HepG2 (cell line): ENCODE measurements around the gene SLC23A3. TPM values are rescaled to one million over a fixed set of nuclear protein-coding genes. Genes with fewer than 3 reads are reported as not detected.

ENCODE experiments used
- ARNT2 ChIP-seq: sonication (generic); formaldehyde crosslinking; IDR thresholded peaks from 2 replicates; pipeline ENCODE4 v1.8.0; 2022; ENCODE audit warnings: mild to moderate bottlenecking, low read depth, missing genetic modification reagents, moderate library complexity
- DNMT3B ChIP-seq: conservative IDR thresholded peaks from 2 replicates; pipeline ENCODE4 v1.6.1; 2016; ENCODE audit warnings: missing biosample characterization, control low read depth
- KDM3A ChIP-seq: IDR thresholded peaks from 2 replicates; pipeline ENCODE4 v1.6.1; 2018; ENCODE audit warnings: low read depth, missing compliant biosample characterization
- MEIS1 ChIP-seq: sonication (generic); formaldehyde crosslinking; IDR thresholded peaks from 2 replicates; pipeline ENCODE4 v1.9.0; 2021; ENCODE audit warnings: mild to moderate bottlenecking, missing genetic modification reagents, moderate library complexity, borderline replicate concordance
- NFIB ChIP-seq: sonication (generic); formaldehyde crosslinking; IDR thresholded peaks from 2 replicates; pipeline ENCODE4 v1.9.0; 2021; ENCODE audit warnings: missing genetic modification reagents, mild to moderate bottlenecking, borderline replicate concordance
- PLSCR1 ChIP-seq: sonication (generic); formaldehyde crosslinking; IDR thresholded peaks from 2 replicates; pipeline ENCODE4 v1.5.0; 2020; ENCODE audit warnings: missing genetic modification reagents, mild to moderate bottlenecking, borderline replicate concordance
- PREB ChIP-seq: sonication (generic); formaldehyde crosslinking; IDR thresholded peaks from 2 replicates; pipeline ENCODE4 v1.4.0; 2020; ENCODE audit warnings: missing genetic modification reagents
- REL ChIP-seq: sonication (generic); formaldehyde crosslinking; conservative IDR thresholded peaks from 2 replicates; pipeline ENCODE4 v1.8.0; 2022; ENCODE audit warnings: mild to moderate bottlenecking, missing genetic modification reagents, moderate library complexity
- SIN3A ChIP-seq: IDR thresholded peaks from 2 replicates; pipeline ENCODE4 v1.6.1; 2011; ENCODE audit warnings: low read depth, mild to moderate bottlenecking, control low read depth, low read length, borderline replicate concordance
- SMAD1 ChIP-seq: sonication (generic); formaldehyde crosslinking; IDR thresholded peaks from 2 replicates; pipeline ENCODE4 v1.4.0; 2020; ENCODE audit warnings: missing genetic modification reagents, low read depth, mild to moderate bottlenecking, borderline replicate concordance
- WIZ ChIP-seq: sonication (generic); formaldehyde crosslinking; IDR thresholded peaks from 2 replicates; pipeline ENCODE4 v1.5.1; 2020; ENCODE audit warnings: mild to moderate bottlenecking, missing genetic modification reagents
- ZIK1 ChIP-seq: sonication (generic); formaldehyde crosslinking; IDR thresholded peaks from 2 replicates; pipeline ENCODE4 v1.5.0; 2020; ENCODE audit warnings: mild to moderate bottlenecking, low read depth, missing genetic modification reagents, borderline replicate concordance
- ZNF329 ChIP-seq: sonication (generic); formaldehyde crosslinking; IDR thresholded peaks from 2 replicates; pipeline ENCODE4 v1.9.0; 2021; ENCODE audit warnings: low read depth, mild to moderate bottlenecking, missing genetic modification reagents
- ZNF362 ChIP-seq: sonication (generic); formaldehyde crosslinking; IDR thresholded peaks from 2 replicates; pipeline ENCODE4 v1.4.0; 2020; ENCODE audit warnings: missing genetic modification reagents, mild to moderate bottlenecking, borderline replicate concordance
- ZNF615 ChIP-seq: sonication (generic); formaldehyde crosslinking; IDR thresholded peaks from 2 replicates; pipeline ENCODE4 v1.5.0; 2020; ENCODE audit warnings: mild to moderate bottlenecking, missing genetic modification reagents, borderline replicate concordance
- ZNF616 ChIP-seq: sonication (generic); formaldehyde crosslinking; IDR thresholded peaks from 2 replicates; pipeline ENCODE4 v1.5.0; 2020; ENCODE audit warnings: low read depth, mild to moderate bottlenecking, missing genetic modification reagents
- ZNF687 ChIP-seq: sonication (generic); formaldehyde crosslinking; IDR thresholded peaks from 2 replicates; pipeline ENCODE4 v1.5.1; 2020; ENCODE audit warnings: mild to moderate bottlenecking, missing genetic modification reagents, moderate library complexity
- ZSCAN31 ChIP-seq: sonication (generic); formaldehyde crosslinking; IDR thresholded peaks from 2 replicates; pipeline ENCODE4 v1.5.0; 2020; ENCODE audit warnings: low read depth, mild to moderate bottlenecking, missing genetic modification reagents
- ZSCAN5A ChIP-seq: sonication (generic); formaldehyde crosslinking; IDR thresholded peaks from 2 replicates; pipeline ENCODE4 v1.8.0; 2022; ENCODE audit warnings: mild to moderate bottlenecking, missing genetic modification reagents, borderline replicate concordance
- polyA plus RNA-seq, 8 experiments: library from polyadenylated mRNA; depleted of rRNA in 3 of 8; stranded (reverse) in 7 of 8; unstranded in 1 of 8; fragments of >200 nt; fragmentation: Illumina TruSeq in 4 of 8; extraction: Trizol in 4 of 8; gene quantifications; 2 replicates each; pipeline versions ENCODE4 v1.2.1 to v1.2.3, GENCODE V29; 2011 to 2016; ENCODE audit warnings: low read depth in 4 of 8, missing spikeins in 1 of 8, mixed read lengths in 1 of 8; ENCODE audit not compliant: insufficient read depth in 1 of 8
- total RNA-seq, 5 experiments: library from RNA; depleted of rRNA; stranded (reverse); fragments of >200 nt; fragmentation: Illumina TruSeq; extraction: Trizol; gene quantifications; 2 replicates each; pipeline ENCODE4 v1.2.3, GENCODE V29; 2016; ENCODE audit warnings: low read depth in 1 of 5

The SLC23A3 gene
- total and polyA plus RNA-seq, 2 of the 13 experiments (the other 11 are each of a cell fraction or from before 2014, with no cell fraction given): 0.38 to 0.78 TPM

GRCh38 chr2:219160186-219161017 lies 9.4 kb downstream of the SLC23A3 start, which contains the start of gene NHEJ1 (continued):
- peak; percentile 99 for TF ChIP-seq ZNF687 (CRISPR knock-in tag)
- TF ChIP-seq REL (CRISPR knock-in tag): 0 out of 2 replicates have a peak, but pooled peaks have one; percentile 41
- TF ChIP-seq ZSCAN5A (CRISPR knock-in tag): peak; percentile 86; the same call in 1 of the 2 replicates
- peak; percentile 70; the same call in 1 of the 2 replicates for TF ChIP-seq KDM3A (CRISPR knock-in tag)
- TF ChIP-seq MEIS1: no peak
- peak; percentile 80 for TF ChIP-seq ZNF616
- TF ChIP-seq DNMT3B (CRISPR knock-in tag): no peak; the same call in 1 of the 2 replicates
- peak; percentile 15; the same call in 1 of the 2 replicates for TF ChIP-seq ZNF362 (CRISPR knock-in tag)
- TF ChIP-seq ZNF329: no peak
- TF ChIP-seq SMAD1 (CRISPR knock-in tag): peak; percentile 95
- TF ChIP-seq ZNF615 (CRISPR knock-in tag): no peak
- peak; percentile 90 for TF ChIP-seq ZSCAN31 (CRISPR knock-in tag)
- TF ChIP-seq NFIB: no peak
- TF ChIP-seq PLSCR1: peak; percentile 59; the same call in 1 of the 2 replicates
- peak; percentile 27; the same call in 1 of the 2 replicates for TF ChIP-seq PREB (CRISPR knock-in tag)
- TF ChIP-seq ZIK1: peak; percentile 95
- no peak for TF ChIP-seq SIN3A
- peak; percentile 78; the same call in 1 of the 2 replicates for TF ChIP-seq WIZ (CRISPR knock-in tag)
- TF ChIP-seq ARNT2: peak; percentile 80
